GM19025 (cell line): ENCODE results near the gene NEDD4L.
A peak's percentile ranks its signal among the peaks of the same experiment; 100 is the strongest.

Experiments
- ATAC-seq: cut with Tn5 transposase; IDR thresholded peaks from one replicate; pipeline ENCODE4 v1.9.1; 2021; ENCODE audit warnings: mild to moderate bottlenecking, low read depth, moderate library complexity; ENCODE audit not compliant: unreplicated experiment

Gene NEDD4L

DNA sequence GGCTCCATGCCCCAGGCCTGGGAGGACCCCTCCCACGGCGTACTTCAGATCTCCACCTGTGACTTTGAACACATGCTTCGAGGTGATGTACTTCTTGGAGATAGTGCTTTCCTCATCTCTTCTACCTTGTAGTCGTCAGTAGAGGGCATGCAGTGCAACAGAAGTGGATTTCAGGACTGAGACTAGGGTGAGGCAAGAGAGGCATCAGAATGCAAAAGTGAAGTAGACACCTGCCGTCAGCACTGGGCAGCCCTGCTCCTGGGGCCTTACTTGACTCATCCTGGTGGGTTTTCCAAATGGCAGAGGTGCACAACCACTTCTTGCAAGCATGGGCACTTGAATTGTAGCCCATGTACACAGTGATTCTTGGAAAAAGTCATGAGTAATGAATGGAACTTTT lies 258.8 kb downstream of the NEDD4L start:
- no peak for ATAC-seq

DNA sequence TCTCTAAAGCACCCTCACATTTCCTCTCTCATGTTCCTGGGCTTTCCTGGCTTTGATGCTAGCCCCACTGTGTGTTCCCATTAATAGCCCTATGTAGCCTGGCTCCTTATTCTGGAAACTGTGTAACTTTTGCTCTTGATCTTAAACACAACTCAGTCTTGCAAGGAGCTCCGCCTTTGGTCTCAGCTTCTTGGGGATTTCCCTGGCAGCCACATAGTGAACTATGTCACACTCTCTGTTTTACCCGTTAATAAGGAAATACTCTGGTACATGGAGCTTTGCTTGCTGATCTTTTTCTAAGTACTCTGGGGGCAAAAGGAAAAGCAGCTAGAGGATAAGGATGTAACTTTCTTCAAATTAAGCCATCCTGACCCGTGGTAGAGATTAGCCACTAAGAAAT lies 259.3 kb downstream of the NEDD4L start:
- peak; percentile 84 for ATAC-seq

DNA sequence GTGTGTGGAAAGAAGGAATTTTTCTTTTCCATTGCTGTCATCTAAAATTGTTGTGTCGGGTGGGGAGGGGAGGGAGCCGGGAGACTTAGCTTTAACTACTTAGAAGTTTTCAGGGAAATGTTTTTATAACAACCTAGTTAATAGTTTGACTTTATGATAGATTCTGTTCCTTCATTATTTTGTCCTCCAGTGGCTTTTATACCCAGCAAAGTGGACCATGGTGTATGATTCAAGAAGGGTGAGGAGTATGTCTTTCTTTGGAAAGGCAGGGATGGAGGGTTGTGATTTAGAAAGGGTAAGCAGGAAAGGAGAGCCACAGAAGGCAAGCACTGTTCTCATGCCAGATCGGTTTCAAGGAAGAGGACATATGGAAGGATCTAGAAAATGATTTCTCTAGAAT lies 261.8 kb downstream of the NEDD4L start:
- no peak for ATAC-seq

DNA sequence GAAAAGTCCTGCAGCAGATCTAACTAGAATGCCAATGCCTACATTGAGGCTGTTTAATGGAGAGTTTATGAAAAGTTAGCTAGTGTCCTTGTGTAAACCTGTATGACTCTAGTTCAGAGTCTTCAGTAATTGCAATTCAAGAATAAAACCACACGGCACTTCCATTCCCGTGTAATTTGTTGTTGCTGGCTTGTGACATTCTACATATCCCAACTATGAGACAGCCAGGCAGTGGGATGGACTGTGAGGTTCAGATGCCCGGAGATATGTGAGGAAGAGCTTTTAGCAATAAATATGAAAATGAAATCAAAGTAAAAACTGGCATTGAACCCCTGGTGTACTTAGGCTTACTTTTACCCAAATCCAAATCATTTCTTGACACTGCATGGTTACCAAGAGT lies 263.4 kb downstream of the NEDD4L start:
- ATAC-seq: no peak

DNA sequence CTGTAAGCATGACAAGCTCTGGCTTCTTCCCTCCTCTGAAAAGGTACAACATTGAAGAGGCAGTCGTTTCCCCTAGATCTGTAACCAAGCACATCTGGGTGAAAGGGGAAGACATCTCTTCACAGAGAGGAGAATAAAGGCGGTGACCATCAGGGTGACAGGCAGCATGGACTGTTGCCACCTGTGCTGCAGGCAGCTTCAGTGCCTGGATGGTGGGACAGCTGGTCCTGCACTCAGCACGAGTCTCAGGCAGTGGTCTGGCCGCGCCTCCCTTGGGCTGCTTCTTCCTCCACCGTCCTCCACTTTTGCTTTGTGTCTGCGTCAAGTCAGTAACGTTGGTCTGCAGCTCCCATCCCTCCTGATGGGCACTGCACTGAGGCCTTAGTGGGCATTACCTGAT lies 264.4 kb downstream of the NEDD4L start:
- ATAC-seq: no peak

DNA sequence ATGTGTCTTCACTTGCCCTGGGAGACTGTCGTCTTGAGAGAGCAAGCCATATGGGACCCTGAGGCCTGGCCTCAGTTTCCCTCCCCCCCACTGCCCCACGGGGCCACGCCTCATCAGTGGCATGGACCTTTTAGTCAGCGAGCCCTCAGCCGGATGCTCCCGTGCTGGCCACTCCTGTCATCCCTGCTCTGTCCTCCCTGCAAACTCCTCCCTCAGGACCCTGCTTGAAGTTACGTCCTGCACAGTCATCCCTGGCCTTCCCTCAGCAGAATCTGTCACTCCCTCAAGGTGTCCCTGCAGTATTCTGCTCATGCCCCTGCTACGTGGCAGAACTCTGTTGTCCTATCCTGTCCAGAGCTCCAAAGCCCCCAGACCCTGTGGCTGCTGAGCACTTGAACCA lies 265.1 kb downstream of the NEDD4L start:
- ATAC-seq: no peak

DNA sequence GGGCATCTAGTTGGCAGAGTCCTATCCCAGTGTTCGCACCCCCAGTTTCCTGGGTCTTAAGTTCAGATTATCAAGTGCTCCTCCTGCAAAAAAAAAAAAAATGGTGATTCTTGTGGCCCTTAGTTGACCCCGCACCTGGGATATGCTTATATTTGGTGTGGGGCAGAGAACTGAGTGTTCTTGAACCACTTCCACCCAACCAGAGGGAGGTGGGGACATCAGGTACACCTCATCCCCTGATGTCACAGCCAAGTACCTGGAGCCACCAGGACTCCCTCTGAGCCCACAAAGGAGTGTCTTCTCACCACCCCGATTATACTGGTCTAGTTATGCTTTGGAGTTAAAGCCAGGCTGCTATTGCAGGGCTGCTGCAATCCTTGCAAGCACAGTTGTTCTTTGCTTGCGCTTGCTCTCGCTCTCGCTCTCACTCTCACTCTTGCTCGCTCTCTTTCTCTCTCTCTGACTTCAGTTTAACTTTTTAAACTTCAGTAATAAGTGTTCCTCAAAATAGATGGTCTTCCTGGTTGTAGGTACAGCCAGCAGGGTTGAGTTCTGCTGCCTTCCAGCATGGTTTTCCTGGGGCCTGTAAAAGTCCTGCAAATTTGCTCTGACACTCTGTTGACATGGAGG lies 265.7 kb downstream of the NEDD4L start:
- ATAC-seq: no peak

DNA sequence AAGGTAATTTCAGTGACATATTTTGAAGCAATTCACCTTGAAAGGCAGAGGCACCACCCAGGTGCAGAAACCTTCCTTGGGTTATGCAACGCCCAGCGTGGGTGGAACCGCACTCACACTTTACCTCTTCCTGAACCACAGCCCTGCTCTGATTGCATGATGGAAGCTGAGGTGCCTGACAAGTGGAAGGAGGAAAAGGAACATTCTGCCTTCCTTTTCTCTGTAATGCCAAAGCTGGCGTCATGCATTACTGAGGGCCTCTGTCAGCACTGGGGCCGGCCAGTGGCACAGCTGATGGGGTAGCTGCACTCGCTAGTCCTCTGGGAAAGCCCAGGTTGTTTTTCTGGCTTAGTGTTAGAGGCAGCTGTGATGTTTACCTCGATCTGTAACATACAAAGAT lies 266.5 kb downstream of the NEDD4L start:
- ATAC-seq: peak; percentile 38

DNA sequence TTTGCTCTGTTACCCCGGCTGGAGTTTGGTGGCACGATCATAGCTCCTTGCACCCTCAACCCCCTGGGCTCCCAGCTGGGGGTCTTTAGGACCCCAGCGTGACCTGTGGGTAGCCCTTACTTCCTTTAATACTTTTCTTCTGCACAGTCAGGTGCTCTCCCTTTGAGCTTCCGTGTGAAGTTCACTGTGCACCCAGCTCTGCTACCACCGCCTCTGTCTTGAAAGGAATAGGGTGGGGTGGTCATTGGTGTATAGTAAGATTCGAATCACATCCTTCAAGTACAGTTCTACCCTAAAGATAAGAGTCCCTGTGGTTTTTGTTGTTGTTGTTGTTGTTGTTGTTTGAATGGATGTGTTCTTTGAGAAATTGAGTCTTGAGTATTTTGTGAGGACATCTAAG lies 267.4 kb downstream of the NEDD4L start:
- no peak for ATAC-seq

DNA sequence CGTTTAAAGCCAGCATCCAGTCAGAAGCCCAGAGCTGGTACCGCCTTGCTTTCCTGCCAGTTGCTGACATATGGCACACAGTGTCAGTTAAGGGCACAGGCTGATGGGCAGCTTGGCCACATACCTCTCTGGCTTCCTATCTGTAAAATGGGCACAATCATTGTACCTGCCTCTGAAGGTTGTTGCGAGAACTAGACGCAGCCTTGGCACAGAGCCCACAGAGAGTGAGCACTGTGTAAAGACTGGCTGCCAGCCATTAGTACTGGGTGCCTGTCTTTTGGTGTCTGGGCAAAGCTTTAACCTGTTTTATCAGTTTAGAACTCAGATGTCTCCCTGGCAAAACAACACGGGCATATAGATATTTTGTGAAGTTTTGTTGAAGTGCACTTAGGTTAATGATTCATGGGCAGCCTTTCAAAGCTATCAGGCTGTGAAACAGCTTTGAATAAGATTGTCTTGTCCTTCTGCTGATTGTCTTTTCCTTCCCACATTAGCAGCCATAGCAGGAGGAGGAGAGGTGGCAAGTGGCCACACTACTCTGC lies 269.5 kb downstream of the NEDD4L start:
- no peak for ATAC-seq

DNA sequence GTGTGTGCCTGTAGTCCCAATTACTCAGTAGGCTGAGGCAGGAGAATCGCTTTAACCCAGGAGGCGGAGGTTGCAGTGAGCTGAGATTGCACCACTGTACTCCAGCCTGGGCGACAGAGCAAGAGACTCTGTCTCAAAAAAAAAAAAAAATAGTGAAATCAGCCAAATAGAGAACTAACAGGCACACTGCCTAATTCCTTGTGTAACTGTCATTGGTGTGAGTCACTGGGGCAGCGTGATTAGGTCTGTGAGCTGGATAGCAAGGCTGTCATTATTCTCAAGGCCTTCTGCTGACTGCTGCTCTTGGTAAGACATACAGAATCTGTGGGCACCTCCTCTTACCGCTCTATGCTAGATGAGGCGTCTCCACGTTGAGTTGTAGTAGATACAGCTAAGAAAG lies 270.3 kb downstream of the NEDD4L start:
- no peak for ATAC-seq

DNA sequence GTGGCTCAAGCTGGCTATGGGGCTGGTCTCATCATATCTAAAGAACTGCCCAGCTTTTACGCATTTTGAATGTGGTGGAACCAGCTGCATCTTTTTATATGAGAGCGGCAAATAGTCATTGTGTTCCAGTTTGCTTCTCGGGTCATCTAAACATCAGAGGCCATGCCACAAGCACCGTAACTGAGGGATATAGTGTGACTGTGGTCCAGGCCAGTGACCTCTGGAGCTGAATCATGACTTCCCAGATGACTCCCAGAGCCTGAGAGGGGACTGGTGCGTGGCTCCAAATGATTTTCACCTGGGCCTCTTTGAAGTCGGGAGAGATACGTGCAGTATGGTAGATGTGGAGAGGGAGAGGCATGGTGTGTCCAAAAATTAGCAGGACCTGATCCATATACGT lies 271.0 kb downstream of the NEDD4L start:
- ATAC-seq: no peak

DNA sequence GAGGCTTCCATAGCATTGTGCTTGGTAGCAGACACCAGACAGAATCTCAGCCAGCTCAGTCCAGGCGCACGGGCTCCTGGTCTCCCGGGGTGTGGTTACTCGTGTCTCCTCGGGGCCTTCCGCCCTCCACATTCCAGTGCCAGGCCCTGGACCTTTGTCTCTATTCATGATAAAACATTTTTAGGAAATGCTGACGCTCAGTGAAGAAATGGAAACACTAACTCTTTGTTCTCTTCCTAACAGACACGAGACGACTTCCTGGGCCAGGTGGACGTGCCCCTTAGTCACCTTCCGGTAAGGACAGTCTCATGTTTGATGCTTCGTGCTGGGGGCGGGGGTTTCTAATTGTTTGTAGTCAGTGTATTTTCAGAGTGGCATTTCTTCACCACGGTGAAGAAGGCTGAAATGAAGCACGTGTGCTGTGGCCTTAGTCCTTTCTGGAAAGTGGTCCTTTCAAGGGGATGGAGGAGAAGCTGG lies 271.8 kb downstream of the NEDD4L start:
- ATAC-seq: no peak

DNA sequence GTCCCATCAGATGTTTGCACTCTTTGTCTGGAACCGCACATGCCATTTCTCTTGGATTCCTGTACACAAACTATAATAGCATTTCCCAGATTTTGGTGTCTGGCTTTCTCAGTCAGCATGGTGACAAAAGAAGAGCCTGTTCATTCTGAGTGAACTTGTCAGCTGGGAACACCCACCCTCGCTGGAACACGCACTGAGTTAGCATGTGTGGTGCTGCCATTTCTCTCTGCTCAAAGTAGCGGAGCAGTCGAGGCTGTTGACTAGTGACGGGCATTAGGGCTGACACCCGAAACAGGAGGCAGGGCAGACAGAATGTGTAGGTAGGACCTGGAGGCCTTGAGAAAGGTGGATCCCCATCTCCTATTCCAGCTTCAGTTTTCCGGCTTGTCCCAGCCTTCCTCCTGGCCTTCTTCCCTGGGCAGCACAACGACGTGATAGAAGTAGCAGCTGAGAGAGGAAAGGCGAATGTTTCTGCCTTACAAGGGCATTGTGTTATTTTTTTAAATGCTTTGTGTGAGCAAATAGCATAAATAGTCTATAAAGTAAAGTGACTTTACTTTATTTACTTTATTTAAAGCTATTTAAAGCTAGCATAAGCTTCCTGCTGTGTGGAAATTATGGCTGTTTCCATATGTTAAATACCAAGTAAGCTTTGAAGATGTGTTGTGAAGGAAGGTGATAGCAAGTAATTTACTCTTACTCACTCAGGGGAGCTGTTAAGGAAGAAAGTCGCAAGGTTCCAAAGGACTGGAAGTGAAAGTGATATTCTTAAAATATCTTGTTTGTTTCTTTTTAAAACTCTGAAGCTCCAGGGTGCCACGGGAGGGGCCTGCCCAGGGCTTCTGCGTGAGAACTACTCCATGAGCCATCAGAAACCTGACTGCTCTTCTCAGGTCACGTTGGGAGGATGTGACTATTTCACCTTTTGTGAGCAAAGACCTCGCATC lies 272.6 kb downstream of the NEDD4L start:
- ATAC-seq: peak; percentile 48

DNA sequence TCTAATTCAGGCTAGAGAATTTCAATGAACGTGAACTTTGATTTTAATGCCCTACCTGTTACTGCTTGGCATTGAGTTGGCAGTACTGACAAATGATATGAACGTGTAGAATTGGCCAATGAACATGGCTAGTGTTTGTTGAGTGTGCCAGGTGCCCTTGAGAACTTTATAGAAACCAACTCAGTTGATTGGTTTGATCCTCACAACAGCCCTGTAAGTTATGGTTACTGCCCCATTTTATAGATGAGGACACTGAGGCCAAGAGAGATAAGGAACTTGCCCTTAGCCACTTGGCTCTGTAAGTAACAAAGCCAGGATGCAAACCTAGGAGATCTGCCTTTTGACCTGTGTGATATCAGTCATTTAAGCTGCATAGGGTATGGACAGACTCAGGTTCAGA lies 275.7 kb downstream of the NEDD4L start:
- ATAC-seq: no peak

DNA sequence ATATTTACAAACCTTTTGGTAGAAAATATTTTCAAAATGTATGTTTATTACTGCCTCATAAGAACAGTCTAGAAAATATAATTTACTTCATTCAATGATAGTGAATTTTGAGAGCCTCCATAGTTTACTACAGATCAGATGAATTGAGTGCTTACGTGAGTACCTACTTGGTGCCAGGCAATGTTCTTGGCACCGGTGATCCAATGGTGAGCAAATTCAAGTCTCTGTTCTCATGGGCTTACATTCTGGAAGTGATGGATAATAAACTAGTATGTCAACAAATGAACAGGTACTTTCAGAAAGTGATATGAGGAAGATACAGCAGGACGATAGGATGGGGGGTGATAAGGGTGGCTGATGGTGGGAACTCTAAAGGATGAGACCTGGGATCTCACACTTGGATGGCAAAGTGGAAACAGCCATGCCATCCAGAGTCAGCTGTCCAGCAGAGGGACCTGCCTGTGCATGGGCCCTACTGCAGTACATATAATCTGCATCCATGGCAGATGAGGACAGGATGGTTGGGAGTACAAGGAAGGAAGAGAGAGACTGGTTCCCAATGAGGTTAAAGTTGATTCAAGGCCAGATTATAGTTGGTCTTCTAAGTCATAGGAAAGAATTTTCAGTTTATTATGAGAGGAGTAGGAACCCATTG lies 277.0 kb downstream of the NEDD4L start:
- ATAC-seq: no peak

DNA sequence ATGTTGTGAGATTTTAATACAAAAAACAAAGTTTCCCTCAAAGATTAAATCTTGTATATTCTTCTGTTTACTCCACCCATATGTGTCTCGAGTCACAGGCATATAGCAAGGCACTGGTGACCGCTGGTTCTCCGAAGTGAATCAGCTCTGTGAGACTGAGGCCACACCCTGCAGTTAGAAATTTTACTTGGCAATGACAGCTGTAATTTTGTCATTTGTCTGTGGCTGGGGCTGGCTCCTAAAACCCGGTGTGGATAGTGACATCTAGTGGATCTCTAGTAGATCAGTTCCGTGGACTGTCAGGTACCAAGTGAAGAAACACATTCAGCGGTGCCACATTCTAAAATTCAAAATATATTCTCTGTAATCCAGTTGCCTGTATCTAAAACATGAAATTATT lies 278.0 kb downstream of the NEDD4L start:
- ATAC-seq: peak; percentile 69

DNA sequence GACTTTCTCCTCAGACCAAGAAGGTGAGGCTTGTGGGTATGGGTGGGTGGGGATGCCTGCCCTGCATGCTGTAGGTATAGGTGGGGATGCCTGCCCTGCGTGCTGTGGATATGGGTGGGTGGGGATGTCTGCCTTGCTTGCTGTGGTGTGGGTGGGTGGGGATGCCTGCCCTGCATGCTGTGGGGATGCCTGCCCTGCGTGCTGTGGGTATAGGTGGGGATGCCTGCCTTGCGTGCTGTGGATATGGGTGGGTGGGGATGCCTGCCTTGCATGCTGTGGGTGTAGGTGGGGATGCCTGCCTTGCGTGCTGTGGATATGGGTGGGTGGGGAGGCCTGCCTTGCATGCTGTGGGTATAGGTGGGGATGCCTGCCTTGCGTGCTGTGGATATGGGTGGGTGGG lies 278.4 kb downstream of the NEDD4L start:
- ATAC-seq: no peak

DNA sequence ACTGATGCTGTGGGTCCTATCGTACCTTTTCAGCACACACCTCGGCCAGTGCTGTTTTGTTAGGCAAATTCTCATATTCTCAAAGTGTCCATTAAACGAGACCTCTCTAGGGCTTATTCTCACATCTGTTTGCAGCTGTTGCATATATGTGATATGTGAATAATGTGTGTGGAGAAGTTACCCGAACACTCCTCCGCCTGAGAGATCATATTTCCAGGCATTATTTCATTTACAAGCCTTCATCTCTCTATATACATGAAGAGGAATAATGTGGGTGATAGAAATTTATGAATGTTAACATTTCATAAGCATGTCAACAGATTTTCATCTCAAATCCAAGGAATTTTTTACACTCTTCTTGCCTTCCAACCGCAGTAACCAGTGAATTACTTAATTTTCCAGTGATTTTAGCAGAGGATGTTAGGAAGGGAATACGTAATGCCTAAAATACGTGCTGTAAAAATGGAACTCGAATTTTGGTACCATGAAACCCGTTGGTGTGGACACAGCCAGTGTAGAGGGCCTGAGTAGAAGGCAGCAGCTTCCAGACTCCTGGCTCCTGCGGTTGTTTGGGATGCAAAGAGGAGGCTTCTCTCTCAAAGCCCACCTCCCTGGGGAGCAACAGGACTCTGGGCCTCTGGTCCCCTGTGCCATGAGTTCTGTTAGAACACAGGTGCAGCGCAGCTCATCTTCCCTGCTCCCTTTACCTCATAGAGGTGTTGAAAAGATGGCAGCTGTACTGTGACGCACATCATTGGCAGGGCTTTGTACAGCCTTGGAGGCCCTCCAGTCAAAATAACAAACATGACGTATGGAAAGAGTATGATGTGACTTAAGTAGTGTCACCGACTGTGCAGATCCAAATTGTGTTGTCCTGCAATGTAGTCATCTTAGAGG lies 280.1 kb downstream of the NEDD4L start:
- ATAC-seq: no peak

DNA sequence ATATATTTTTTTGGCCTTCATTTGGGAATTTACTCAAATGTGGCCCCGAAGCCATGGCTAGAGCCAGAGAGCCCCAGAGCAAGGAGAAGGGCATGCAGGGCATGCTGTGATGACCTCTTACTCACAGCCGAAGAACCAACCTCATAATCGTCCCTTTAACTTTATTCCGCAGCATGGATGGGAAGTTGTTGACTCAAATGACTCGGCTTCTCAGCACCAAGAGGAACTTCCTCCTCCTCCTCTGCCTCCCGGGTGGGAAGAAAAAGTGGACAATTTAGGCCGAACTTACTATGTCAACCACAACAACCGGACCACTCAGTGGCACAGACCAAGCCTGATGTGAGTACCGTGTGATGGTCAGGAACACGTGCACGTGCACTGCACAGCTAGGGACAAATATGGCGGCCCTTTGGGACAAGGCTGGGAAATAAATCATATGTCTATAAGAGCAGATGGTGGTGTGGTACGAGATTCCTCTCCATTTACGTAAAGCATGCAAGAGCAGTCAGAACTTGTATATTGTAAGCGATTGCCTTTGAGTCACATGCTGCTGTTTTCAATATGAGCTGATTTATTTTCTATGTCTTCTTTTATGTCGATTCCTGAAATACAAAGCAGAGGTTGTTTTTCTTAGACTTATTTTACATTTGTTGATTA lies 280.9 kb downstream of the NEDD4L start:
- ATAC-seq: no peak
